Measurements from ENCODE around the gene ATP6V1F.

ATP6V1F gene

GRCh38 chr7:128913870-128914565 is 51.4 kb downstream of the ATP6V1F start:
- Histone ChIP-seq H3K4me1 (ENCODE audit: low read length) (peaks cover 49% of the 10 kb centered on the region), H4K20me1 (ENCODE audit: insufficient read depth, low read length) (no peaks in the 10 kb centered on the region), H3K4me3 (ENCODE audit: low read length) (peak overlapping the region; percentile 35), H3K9me3 (ENCODE audit: insufficient read depth, low read length) (no peaks in the 10 kb centered on the region), H3K27me3 (ENCODE audit: low read depth, low read length) (no peaks in the 10 kb centered on the region), H3K4me2 (ENCODE audit: low read length) (peak overlapping the region; percentile 69), H3K27ac (ENCODE audit: low read length) (peak overlapping the region; percentile 84), H3K79me2 (ENCODE audit: low read length) (no peaks in the 10 kb centered on the region), H2AFZ (ENCODE audit: low read depth, low read length) (no peak overlapping the region), H3K36me3 (replicated peaks; ENCODE audit: low read depth, low read length) (no peaks in the 10 kb centered on the region), H3K9ac (ENCODE audit: low read length) (peak overlapping the region; percentile 65)
- TF ChIP-seq CTCF (IDR thresholded peaks at IDR 0.05; ENCODE audit: low read depth, low read length) (no peak), EZH2phosphoT487 (IDR thresholded peaks at IDR 0.05; ENCODE audit: low read depth) (no peak)

GRCh38 chr7:128914566-128915151 is 52.0 kb downstream of the ATP6V1F start:
- Histone ChIP-seq H3K27ac (ENCODE audit: low read length) (peak overlapping the region; percentile 84), H2AFZ (ENCODE audit: low read depth, low read length) (no peak overlapping the region), H3K79me2 (ENCODE audit: low read length) (no peaks in the 10 kb centered on the region), H4K20me1 (ENCODE audit: insufficient read depth, low read length) (no peaks in the 10 kb centered on the region), H3K4me1 (ENCODE audit: low read length) (peaks cover 49% of the 10 kb centered on the region), H3K9me3 (ENCODE audit: insufficient read depth, low read length) (no peaks in the 10 kb centered on the region), H3K4me2 (ENCODE audit: low read length) (peak overlapping the region; percentile 69), H3K9ac (ENCODE audit: low read length) (peak overlapping the region; percentile 65), H3K27me3 (ENCODE audit: low read depth, low read length) (no peaks in the 10 kb centered on the region), H3K36me3 (replicated peaks; ENCODE audit: low read depth, low read length) (no peaks in the 10 kb centered on the region), H3K4me3 (ENCODE audit: low read length) (peak overlapping the region; percentile 35)
- TF ChIP-seq CTCF (IDR thresholded peaks at IDR 0.05; ENCODE audit: low read depth, low read length) (peak; percentile 30), EZH2phosphoT487 (IDR thresholded peaks at IDR 0.05; ENCODE audit: low read depth) (no peak)

- Histone ChIP-seq H3K36me3 (replicated peaks; ENCODE audit: low read depth, low read length) (no peaks in the 10 kb centered on the region), H3K4me3 (ENCODE audit: low read length) (peak overlapping the region; percentile 55), H3K4me1 (ENCODE audit: low read length) (peaks cover 53% of the 10 kb centered on the region), H3K27ac (ENCODE audit: low read length) (peak overlapping the region; percentile 84), H3K4me2 (ENCODE audit: low read length) (peak overlapping the region; percentile 69), H3K9me3 (ENCODE audit: insufficient read depth, low read length) (no peaks in the 10 kb centered on the region), H3K27me3 (ENCODE audit: low read depth, low read length) (0 out of 2 replicates have a peak, but pooled peaks cover 1% of the 10 kb centered on the region), H3K9ac (ENCODE audit: low read length) (peak overlapping the region; percentile 59), H3K79me2 (ENCODE audit: low read length) (no peaks in the 10 kb centered on the region), H2AFZ (ENCODE audit: low read depth, low read length) (no peak overlapping the region), H4K20me1 (ENCODE audit: insufficient read depth, low read length) (no peaks in the 10 kb centered on the region)
- TF ChIP-seq CTCF (IDR thresholded peaks at IDR 0.05; ENCODE audit: low read depth, low read length) (no peak), EZH2phosphoT487 (IDR thresholded peaks at IDR 0.05; ENCODE audit: low read depth) (no peak)
Measured at GRCh38 chr7:128915271-128915819, 52.7 kb downstream of the ATP6V1F start.
